T follicular helper cell (primary cell): ENCODE data around the gene STRA6.

Experiments used
- DNase-seq: peaks from one replicate; pipeline ENCODE4 v3.0.0-alpha.2; 2020; ENCODE audit warnings: low read depth
- total RNA-seq, 2 experiments: gene quantifications; one replicate each; lab custom pipeline; 2026; lab: John Stamatoyannopoulos, UW

STRA6 gene
- total RNA-seq = 0 reads per million in 2 experiments

- no peak for DNase-seq
Measured at GRCh38 chr15:74202452-74203401, at the start of gene STRA6. TSS of gene STRA6 (minus strand) at chr15:74202787. CDS start at chr15:74202267, 520 bp downstream.

GRCh38 chr15:74252291-74252690 lies 49.7 kb upstream of the STRA6 start:
- no peak for DNase-seq

GRCh38 chr15:74251131-74251811 lies 48.7 kb upstream of the STRA6 start:
- no peak for DNase-seq

GRCh38 chr15:74250266-74250665 lies 47.7 kb upstream of the STRA6 start:
- DNase-seq = no peak

- no peak for DNase-seq
Measured at GRCh38 chr15:74245342-74245931, 42.9 kb upstream of the STRA6 start.

GRCh38 chr15:74244822-74245341 lies 42.3 kb upstream of the STRA6 start:
- DNase-seq = no peak

- DNase-seq = no peak
Measured at GRCh38 chr15:74243431-74243830, 40.8 kb upstream of the STRA6 start.

GRCh38 chr15:74242441-74243185 lies 40.0 kb upstream of the STRA6 start:
- no peak for DNase-seq

- DNase-seq = no peak
Measured at GRCh38 chr15:74240897-74241614, 38.5 kb upstream of the STRA6 start.

- DNase-seq = no peak
Measured at GRCh38 chr15:74240002-74240568, 37.5 kb upstream of the STRA6 start.

- no peak for DNase-seq
Measured at GRCh38 chr15:74239051-74239705, 36.6 kb upstream of the STRA6 start.

GRCh38 chr15:74235962-74236361 lies 33.4 kb upstream of the STRA6 start, which contains the start of gene CCDC33:
TSS of gene CCDC33 (plus strand) at chr15:74236326. CDS start at chr15:74236720, 394 bp downstream.
- DNase-seq = no peak

GRCh38 chr15:74234598-74234875 lies 31.9 kb upstream of the STRA6 start:
- no peak for DNase-seq

GRCh38 chr15:74233851-74234597 lies 31.4 kb upstream of the STRA6 start:
- no peak for DNase-seq

GRCh38 chr15:74233373-74233772 lies 30.8 kb upstream of the STRA6 start:
- DNase-seq = no peak

GRCh38 chr15:74231475-74231874 lies 28.9 kb upstream of the STRA6 start:
- no peak for DNase-seq

- no peak for DNase-seq
Measured at GRCh38 chr15:74229686-74230085, 27.1 kb upstream of the STRA6 start.

- no peak for DNase-seq
Measured at GRCh38 chr15:74228723-74229081, 26.1 kb upstream of the STRA6 start.

- no peak for DNase-seq
Measured at GRCh38 chr15:74227968-74228722, 25.6 kb upstream of the STRA6 start.
